Measurements from ENCODE around the gene ATN1.

- TF ChIP-seq CTCF (IDR thresholded peaks at IDR 0.05 in 8 of 11, conservative IDR thresholded peaks at IDR 0.05 in 3 of 11) (no peak), POLR2A (IDR thresholded peaks at IDR 0.05) (no peak), POLR2AphosphoS5 (IDR thresholded peaks at IDR 0.05) (no peak)
Observed at GRCh38 chr12:6919588-6919987, 8.2 kb upstream of the ATN1 start.

All from spleen (tissue), 7 donors.